Measurements from ENCODE around the gene WASF3.

WASF3 gene

DNA sequence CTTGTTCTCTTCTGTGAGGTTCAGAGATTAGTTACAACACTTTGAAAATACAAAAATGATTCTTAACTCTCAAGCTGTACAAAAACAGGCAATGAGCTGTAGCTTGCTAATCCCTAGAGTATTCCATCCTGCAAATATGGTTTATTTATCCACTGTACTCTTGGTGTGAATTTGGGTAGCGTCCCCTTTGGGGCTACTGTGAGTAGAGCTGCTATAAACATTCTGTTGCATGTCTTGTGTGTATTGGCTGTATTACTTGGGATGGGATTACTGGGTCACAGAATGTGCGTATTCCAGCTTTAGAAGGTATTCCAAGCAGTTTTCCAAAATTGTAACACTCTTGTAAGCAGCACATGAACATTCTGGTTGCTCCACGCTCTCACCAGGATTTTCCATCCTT lies 169.6 kb downstream of the WASF3 start:
- DNase-seq (ENCODE audit: low read depth) = no peak
- H3K4me3 ChIP-seq (ENCODE audit: low read depth, low read length) = no peak overlapping the region

GRCh38 chr13:26727633-26728032 lies 170.2 kb downstream of the WASF3 start:
- H3K4me3 ChIP-seq (ENCODE audit: low read depth, low read length) = no peak overlapping the region
- no peak for DNase-seq (ENCODE audit: low read depth)

- H3K4me3 ChIP-seq (ENCODE audit: low read depth, low read length) = no peak overlapping the region
- DNase-seq (ENCODE audit: low read depth) = no peak
These were observed 178.2 kb downstream of the WASF3 start for GRCh38 chr13:26735677-26736076.
